HEK293 (cell line): ENCODE results near the gene TBC1D5.
A peak's percentile ranks its signal among the peaks of the same experiment; 100 is the strongest.

Experiments
- BCL11A ChIP-seq: fragments of 450-650 bp; formaldehyde crosslinking; IDR thresholded peaks from 2 replicates; pipeline ENCODE4 v1.5.1; 2016; ENCODE audit warnings: low read depth, missing biosample characterization, missing genetic modification characterization
- BCL11B ChIP-seq: fragments of 450-650 bp; formaldehyde crosslinking; IDR thresholded peaks from 2 replicates; pipeline ENCODE4 v1.5.1; 2016; ENCODE audit warnings: low read depth, missing biosample characterization, missing genetic modification characterization
- GLI2 ChIP-seq: fragments of 450-650 bp; formaldehyde crosslinking; IDR thresholded peaks from 2 replicates; pipeline ENCODE4; 2017; ENCODE audit warnings: missing biosample characterization, missing genetic modification characterization, low read depth, borderline replicate concordance
- IKZF3 ChIP-seq: fragments of 450-650 bp; IDR thresholded peaks from 2 replicates; pipeline ENCODE4 v1.5.0; 2018; ENCODE audit warnings: missing biosample characterization, mild to moderate bottlenecking, missing genetic modification characterization, moderate library complexity
- KLF10 ChIP-seq: fragments of 450-650 bp; IDR thresholded peaks from 2 replicates; pipeline ENCODE4 v1.5.1; 2018; ENCODE audit warnings: missing biosample characterization, mild to moderate bottlenecking, missing genetic modification characterization
- KLF8 ChIP-seq: fragments of 450-650 bp; formaldehyde crosslinking; IDR thresholded peaks from 2 replicates; pipeline ENCODE4 v1.5.1; 2016; ENCODE audit warnings: missing biosample characterization, missing genetic modification characterization
- OSR2 ChIP-seq: fragments of 450-650 bp; formaldehyde crosslinking; IDR thresholded peaks from 2 replicates; pipeline ENCODE4 v1.5.1; 2016; ENCODE audit warnings: missing biosample characterization, missing genetic modification characterization
- OVOL3 ChIP-seq: fragments of 450-650 bp; formaldehyde crosslinking; IDR thresholded peaks from 2 replicates; pipeline ENCODE4 v1.5.1; 2016; ENCODE audit warnings: missing biosample characterization, missing genetic modification characterization
- PRDM4 ChIP-seq: fragments of 450-650 bp; formaldehyde crosslinking; IDR thresholded peaks from 2 replicates; pipeline ENCODE4 v1.5.1; 2017; ENCODE audit warnings: missing biosample characterization, missing genetic modification characterization
- SCRT2 ChIP-seq: fragments of 450-650 bp; formaldehyde crosslinking; IDR thresholded peaks from 2 replicates; pipeline ENCODE4 v1.5.1; 2016; ENCODE audit warnings: missing biosample characterization, missing genetic modification characterization
- WT1 ChIP-seq: fragments of 450-650 bp; formaldehyde crosslinking; IDR thresholded peaks from 2 replicates; pipeline ENCODE4 v1.5.1; 2016; ENCODE audit warnings: missing biosample characterization, missing genetic modification characterization
- ZBTB11 ChIP-seq: fragments of 450-650 bp; formaldehyde crosslinking; conservative IDR thresholded peaks from 2 replicates; pipeline ENCODE4 v1.5.1; 2016; ENCODE audit warnings: low read depth, missing biosample characterization, missing genetic modification characterization
- ZEB2 ChIP-seq: fragments of 450-650 bp; formaldehyde crosslinking; IDR thresholded peaks from 2 replicates; pipeline ENCODE4 v1.5.1; 2016; ENCODE audit warnings: missing biosample characterization, missing genetic modification characterization
- ZNF366 ChIP-seq: fragments of 450-650 bp; formaldehyde crosslinking; conservative IDR thresholded peaks from 2 replicates; pipeline ENCODE4 v1.5.1; 2016; ENCODE audit warnings: missing biosample characterization, missing genetic modification characterization
- ZNF473 ChIP-seq: fragments of 450-650 bp; formaldehyde crosslinking; IDR thresholded peaks from 2 replicates; pipeline ENCODE4 v1.5.1; 2017; ENCODE audit warnings: missing biosample characterization, missing genetic modification characterization
- ZNF561 ChIP-seq: fragments of 450-650 bp; IDR thresholded peaks from 2 replicates; pipeline ENCODE4 v1.5.1; 2018; ENCODE audit warnings: missing biosample characterization, missing genetic modification characterization, borderline replicate concordance
- ZNF571 ChIP-seq: fragments of 450-650 bp; formaldehyde crosslinking; IDR thresholded peaks from 2 replicates; pipeline ENCODE4 v1.5.0; 2017; ENCODE audit warnings: missing biosample characterization, missing genetic modification characterization
- ZNF629 ChIP-seq: fragments of 450-650 bp; formaldehyde crosslinking; IDR thresholded peaks from 2 replicates; pipeline ENCODE4 v1.5.1; 2017; ENCODE audit warnings: missing biosample characterization, missing genetic modification characterization
- ZNF792 ChIP-seq: fragments of 450-650 bp; formaldehyde crosslinking; IDR thresholded peaks from 2 replicates; pipeline ENCODE4 v1.5.1; 2016; ENCODE audit warnings: missing biosample characterization, missing genetic modification characterization
- ZNF830 ChIP-seq: fragments of 450-650 bp; IDR thresholded peaks from 2 replicates; pipeline ENCODE4 v1.5.0; 2018; ENCODE audit warnings: missing biosample characterization, missing genetic modification characterization, low read depth, mild to moderate bottlenecking, moderate library complexity
- ZNF843 ChIP-seq: fragments of 450-650 bp; formaldehyde crosslinking; IDR thresholded peaks from 2 replicates; pipeline ENCODE4 v1.5.1; 2016; ENCODE audit warnings: missing biosample characterization, missing genetic modification characterization
- ZXDB ChIP-seq: fragments of 450-650 bp; formaldehyde crosslinking; IDR thresholded peaks from 2 replicates; pipeline ENCODE4 v1.5.1; 2016; ENCODE audit warnings: missing biosample characterization, missing genetic modification characterization
- TF ChIP-seq, protein P1 (sequence below): fragments of 450-650 bp; formaldehyde crosslinking; conservative IDR thresholded peaks from 2 replicates; pipeline ENCODE4 v1.5.1; 2016; ENCODE audit warnings: low read depth, missing biosample characterization, missing genetic modification characterization
- TF ChIP-seq, protein P2 (sequence below): fragments of 450-650 bp; formaldehyde crosslinking; IDR thresholded peaks from 2 replicates; pipeline ENCODE4 v1.5.1; 2017; ENCODE audit warnings: missing biosample characterization, missing genetic modification characterization
- TF ChIP-seq, protein P3 (sequence below): fragments of 450-650 bp; formaldehyde crosslinking; IDR thresholded peaks from 2 replicates; pipeline ENCODE4 v1.5.1; 2016; ENCODE audit warnings: missing biosample characterization, missing genetic modification characterization

Gene TBC1D5

DNA sequence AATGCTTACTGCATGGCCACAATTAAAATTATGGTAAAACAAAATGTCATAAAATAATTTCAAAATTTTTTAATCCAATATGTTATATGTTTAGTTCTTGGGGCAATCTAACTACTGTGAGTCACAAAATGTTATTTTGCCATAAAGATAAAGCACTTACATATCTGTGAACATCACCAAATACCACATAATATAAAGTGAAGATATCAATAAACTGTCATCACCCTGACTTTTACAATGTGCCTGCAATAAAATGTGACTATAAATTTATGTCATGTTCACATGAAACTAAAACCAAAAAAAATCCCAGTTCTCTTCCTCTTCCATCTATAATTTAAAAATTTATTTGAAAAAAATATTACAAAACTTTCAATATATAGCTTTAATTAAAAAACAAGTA lies 191.8 kb downstream of the TBC1D5 start (continued):
- TF ChIP-seq, protein P1, sequence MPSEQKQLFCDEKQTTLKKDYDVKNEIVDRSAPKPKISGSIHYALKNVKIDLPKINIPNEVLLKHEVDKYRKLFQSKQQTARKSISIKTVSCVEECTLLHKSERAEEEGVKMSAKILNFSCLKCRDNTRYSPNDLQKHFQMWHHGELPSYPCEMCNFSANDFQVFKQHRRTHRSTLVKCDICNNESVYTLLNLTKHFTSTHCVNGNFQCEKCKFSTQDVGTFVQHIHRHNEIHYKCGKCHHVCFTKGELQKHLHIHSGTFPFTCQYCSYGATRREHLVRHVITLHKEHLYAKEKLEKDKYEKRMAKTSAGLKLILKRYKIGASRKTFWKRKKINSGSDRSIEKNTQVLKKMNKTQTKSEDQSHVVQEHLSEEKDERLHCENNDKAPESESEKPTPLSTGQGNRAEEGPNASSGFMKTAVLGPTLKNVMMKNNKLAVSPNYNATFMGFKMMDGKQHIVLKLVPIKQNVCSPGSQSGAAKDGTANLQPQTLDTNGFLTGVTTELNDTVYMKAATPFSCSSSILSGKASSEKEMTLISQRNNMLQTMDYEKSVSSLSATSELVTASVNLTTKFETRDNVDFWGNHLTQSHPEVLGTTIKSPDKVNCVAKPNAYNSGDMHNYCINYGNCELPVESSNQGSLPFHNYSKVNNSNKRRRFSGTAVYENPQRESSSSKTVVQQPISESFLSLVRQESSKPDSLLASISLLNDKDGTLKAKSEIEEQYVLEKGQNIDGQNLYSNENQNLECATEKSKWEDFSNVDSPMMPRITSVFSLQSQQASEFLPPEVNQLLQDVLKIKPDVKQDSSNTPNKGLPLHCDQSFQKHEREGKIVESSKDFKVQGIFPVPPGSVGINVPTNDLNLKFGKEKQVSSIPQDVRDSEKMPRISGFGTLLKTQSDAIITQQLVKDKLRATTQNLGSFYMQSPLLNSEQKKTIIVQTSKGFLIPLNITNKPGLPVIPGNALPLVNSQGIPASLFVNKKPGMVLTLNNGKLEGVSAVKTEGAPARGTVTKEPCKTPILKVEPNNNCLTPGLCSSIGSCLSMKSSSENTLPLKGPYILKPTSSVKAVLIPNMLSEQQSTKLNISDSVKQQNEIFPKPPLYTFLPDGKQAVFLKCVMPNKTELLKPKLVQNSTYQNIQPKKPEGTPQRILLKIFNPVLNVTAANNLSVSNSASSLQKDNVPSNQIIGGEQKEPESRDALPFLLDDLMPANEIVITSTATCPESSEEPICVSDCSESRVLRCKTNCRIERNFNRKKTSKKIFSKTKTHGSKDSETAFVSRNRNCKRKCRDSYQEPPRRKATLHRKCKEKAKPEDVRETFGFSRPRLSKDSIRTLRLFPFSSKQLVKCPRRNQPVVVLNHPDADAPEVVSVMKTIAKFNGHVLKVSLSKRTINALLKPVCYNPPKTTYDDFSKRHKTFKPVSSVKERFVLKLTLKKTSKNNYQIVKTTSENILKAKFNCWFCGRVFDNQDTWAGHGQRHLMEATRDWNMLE (tag by site-specific recombination), result 0 out of 2 replicates have a peak, but pooled peaks have one; percentile 33
- no peak for TF ChIP-seq ZBTB11
- no peak for TF ChIP-seq ZNF561 (tag by site-specific recombination)
- peak; percentile 10; the same call in 1 of the 2 replicates for TF ChIP-seq KLF10 (tag by site-specific recombination)
- peak; percentile 72 for TF ChIP-seq PRDM4 (tag by site-specific recombination)
- peak; percentile 40; the same call in 1 of the 2 replicates for TF ChIP-seq OVOL3 (tag by site-specific recombination)
- TF ChIP-seq, protein P2, sequence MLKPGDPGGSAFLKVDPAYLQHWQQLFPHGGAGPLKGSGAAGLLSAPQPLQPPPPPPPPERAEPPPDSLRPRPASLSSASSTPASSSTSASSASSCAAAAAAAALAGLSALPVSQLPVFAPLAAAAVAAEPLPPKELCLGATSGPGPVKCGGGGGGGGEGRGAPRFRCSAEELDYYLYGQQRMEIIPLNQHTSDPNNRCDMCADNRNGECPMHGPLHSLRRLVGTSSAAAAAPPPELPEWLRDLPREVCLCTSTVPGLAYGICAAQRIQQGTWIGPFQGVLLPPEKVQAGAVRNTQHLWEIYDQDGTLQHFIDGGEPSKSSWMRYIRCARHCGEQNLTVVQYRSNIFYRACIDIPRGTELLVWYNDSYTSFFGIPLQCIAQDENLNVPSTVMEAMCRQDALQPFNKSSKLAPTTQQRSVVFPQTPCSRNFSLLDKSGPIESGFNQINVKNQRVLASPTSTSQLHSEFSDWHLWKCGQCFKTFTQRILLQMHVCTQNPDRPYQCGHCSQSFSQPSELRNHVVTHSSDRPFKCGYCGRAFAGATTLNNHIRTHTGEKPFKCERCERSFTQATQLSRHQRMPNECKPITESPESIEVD (tag by site-specific recombination), result peak; percentile 95
- no peak for TF ChIP-seq WT1 (tag by site-specific recombination)
- TF ChIP-seq ZNF571, result no peak
- no peak for TF ChIP-seq ZNF792 (tag by site-specific recombination)
- TF ChIP-seq ZNF366 (tag by site-specific recombination), result peak; percentile 10; the same call in 1 of the 2 replicates
- peak; percentile 70; the same call in 1 of the 2 replicates for TF ChIP-seq BCL11A (tag by site-specific recombination)
- TF ChIP-seq ZXDB, result peak; percentile 59; the same call in 1 of the 2 replicates
- TF ChIP-seq ZNF843, result peak; percentile 94
- TF ChIP-seq, protein P3, sequence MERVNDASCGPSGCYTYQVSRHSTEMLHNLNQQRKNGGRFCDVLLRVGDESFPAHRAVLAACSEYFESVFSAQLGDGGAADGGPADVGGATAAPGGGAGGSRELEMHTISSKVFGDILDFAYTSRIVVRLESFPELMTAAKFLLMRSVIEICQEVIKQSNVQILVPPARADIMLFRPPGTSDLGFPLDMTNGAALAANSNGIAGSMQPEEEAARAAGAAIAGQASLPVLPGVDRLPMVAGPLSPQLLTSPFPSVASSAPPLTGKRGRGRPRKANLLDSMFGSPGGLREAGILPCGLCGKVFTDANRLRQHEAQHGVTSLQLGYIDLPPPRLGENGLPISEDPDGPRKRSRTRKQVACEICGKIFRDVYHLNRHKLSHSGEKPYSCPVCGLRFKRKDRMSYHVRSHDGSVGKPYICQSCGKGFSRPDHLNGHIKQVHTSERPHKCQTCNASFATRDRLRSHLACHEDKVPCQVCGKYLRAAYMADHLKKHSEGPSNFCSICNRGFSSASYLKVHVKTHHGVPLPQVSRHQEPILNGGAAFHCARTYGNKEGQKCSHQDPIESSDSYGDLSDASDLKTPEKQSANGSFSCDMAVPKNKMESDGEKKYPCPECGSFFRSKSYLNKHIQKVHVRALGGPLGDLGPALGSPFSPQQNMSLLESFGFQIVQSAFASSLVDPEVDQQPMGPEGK (tag by site-specific recombination), result no peak
- TF ChIP-seq ZNF473 (tag by site-specific recombination), result no peak
- peak; percentile 63; the same call in 1 of the 2 replicates for TF ChIP-seq KLF8 (tag by site-specific recombination)
- TF ChIP-seq ZNF629 (tag by site-specific recombination), result no peak
- 0 out of 2 replicates have a peak, but pooled peaks have one; percentile 14 for TF ChIP-seq ZEB2 (tag by site-specific recombination)
- TF ChIP-seq GLI2 (tag by site-specific recombination), result 0 out of 2 replicates have a peak, but pooled peaks have one; percentile 73
- TF ChIP-seq BCL11B (tag by site-specific recombination), result 0 out of 2 replicates have a peak, but pooled peaks have one; percentile 29
- TF ChIP-seq IKZF3 (tag by site-specific recombination), result peak; percentile 74
- TF ChIP-seq ZNF830 (tag by site-specific recombination), result no peak
- TF ChIP-seq OSR2 (tag by site-specific recombination), result peak; percentile 85
- TF ChIP-seq SCRT2 (tag by site-specific recombination), result no peak
